GM19372 (cell line): Measurements from ENCODE around the gene CHTF18.
"Not testable (repeated sequence)": the region's sequence is repeated elsewhere in the genome, so short reads cannot be mapped to it uniquely, and the experiment has no call there.

ENCODE experiments used
- ATAC-seq: cut with Tn5 transposase; IDR thresholded peaks from one replicate; pipeline ENCODE4 v1.9.1; 2021; ENCODE audit warnings: mild to moderate bottlenecking, low read depth, moderate library complexity; ENCODE audit not compliant: unreplicated experiment

CHTF18 gene

DNA sequence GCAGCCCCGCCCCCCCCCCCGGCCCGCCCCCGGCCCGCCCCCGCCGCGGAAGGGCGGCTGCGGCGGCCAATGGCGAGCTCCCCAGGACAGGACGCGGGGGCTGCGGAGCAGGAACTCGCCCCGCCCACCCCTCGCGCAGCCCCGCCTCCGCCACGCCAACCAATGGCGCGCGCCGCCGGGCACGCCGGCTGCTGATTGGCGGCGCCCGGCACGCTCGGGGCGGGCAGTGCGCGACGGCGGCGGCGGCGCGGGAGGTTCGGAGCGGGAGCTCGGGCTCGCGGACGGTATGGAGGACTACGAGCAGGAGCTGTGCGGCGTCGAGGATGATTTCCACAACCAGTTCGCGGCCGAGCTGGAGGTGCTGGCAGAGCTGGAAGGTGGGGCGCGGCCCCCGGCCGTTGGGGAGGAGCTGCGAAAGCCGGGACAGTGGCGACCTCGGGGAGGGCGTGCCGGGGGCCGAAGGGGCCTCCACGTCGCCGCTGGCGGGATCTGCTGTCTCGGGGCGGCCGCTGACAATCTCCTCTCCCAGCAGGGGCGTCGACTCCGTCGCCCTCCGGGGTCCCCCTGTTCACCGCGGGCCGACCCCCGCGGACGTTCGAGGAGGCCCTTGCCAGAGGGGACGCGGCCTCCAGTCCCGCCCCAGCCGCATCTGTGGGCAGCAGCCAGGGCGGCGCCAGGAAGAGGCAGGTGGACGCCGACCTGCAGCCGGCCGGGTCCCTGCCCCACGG is at the start of gene CHTF18:
Gene CHTF18 (plus strand): TSS at position 222 of the 728 bp plus-strand sequence. CDS start 65 bp downstream, at position 287.
- ATAC-seq, result peak; percentile 76

DNA sequence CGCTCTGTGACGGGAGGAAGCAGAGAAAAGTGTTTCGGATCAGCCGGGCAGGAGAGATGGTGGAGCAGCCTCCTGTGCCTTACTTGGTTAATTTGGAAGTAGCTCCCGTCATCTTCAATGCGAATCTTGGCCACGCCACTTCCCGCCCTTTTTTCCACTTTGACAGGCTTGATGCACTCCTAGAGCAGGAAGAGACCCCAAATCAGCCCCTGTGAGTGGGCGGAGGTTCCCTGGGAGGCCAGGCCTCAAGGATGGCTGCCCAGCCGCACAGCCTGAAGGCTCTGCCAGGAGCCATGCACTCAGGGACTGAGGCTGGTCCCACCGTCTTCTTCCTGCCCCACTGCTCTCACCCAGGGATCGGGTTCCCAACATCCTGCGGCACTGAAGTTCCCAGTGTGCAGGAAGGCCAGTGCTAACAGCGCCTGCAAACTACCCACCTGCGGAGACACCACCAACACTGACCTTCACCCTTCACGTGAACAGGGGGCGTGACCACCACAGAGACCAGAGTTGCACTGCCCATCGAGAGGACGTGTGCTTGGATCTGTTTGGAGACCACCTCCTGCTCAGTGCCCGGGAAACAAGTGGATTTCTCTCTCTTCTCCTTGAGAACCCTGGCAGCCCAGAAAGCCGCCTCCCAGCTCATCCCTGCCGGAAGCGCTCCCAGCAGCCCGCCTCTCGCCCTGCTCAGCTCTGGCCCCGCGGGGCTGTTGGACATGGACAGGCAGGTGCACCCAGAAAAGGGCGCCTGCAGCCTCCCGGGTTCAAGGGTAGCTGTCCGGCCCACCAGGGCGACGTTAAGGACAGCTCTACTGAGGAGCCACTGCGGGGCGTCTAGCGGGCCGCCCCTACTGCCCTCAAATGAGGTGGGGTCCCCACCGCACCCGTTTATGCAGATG is 48.6 kb upstream of the CHTF18 start:
- no peak for ATAC-seq

DNA sequence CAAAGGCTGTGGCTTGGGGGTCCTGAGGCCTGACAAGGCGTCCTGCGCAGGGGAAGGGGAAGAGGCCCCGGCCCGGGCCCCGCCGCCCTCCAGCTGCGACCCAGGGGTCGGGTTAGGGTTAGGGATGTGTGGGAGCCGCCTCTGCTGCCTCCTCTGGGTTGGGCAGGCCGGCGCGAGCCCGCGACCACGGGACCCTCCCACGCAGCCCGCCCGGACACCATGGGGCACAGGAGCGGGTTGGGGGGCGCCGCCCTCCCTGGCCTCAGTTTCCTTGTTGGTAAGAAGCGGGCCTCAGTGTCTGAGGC is 48.0 kb upstream of the CHTF18 start:
- ATAC-seq, result peak; percentile 5

DNA sequence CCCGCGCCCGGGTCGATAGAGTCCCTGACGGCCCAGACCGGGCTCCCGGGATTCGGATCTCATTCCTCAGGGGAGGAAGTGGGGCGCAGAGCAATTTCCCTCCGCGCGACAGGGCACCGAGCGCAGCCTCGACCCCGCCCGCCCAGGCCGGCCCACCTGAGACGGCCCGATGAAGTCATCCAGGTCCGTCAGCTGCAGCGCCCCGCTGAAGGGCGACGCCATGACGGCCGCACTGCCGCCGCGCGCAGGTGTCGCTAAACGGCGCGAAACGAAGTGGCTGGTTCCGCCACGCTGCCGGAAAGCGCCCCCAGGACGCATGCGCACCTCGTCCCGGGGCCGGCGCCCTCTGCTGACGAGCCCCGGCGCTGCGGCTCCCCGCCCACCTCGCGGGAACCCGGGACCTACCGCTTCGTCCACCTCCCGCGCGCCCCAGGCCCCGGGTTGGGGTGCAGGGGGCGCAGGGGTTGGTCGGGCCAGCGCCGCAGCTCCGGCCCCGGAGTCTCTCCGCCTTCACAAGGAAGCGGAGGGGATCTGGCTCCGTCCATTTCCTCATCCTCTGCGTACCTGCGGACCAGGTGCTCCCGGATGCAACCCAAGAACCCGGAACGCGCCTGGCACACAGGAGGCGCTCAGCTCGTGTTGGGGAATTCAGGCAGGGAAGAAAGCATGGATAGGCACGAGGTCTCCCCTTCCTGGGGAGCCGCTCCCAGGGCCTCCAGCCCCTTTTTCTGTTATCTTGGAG is 47.5 kb upstream of the CHTF18 start, which contains the start of gene CIAO3:
Gene CIAO3 (minus strand): TSS at position 234 of the 742 bp plus-strand sequence. CDS start 12 bp downstream, at position 222.
- ATAC-seq, result peak; percentile 77

DNA sequence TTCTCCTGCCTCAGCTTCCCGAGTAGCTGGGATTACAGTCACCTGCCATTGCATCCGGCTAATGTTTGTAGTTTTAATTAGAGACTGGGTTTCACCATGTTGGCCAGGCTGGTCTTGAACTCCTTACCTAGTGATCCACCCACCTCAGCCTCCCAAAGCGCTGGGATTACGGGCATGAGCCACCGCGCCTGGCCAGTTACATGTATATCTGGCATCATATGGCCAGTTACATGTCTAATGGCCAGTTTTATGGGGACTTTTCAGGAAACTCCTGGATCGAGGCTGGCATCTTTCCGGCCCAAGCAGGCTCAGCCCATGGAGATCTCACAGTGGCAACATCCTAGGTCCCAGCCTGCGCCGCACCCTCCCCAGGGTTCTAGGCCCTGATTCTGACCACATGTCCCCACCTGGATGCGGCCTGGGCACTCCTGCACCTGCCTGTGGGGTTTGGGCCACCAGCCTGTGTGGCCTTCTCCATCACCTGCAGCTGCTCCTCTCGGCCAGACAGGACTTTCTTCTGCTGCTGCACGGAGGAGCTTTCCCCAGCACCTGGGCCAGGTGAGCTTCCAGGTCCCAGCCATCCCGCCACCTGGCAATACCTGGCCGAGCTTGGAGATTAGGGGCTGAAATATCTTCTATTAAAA is 46.3 kb upstream of the CHTF18 start:
- ATAC-seq, result no peak

DNA sequence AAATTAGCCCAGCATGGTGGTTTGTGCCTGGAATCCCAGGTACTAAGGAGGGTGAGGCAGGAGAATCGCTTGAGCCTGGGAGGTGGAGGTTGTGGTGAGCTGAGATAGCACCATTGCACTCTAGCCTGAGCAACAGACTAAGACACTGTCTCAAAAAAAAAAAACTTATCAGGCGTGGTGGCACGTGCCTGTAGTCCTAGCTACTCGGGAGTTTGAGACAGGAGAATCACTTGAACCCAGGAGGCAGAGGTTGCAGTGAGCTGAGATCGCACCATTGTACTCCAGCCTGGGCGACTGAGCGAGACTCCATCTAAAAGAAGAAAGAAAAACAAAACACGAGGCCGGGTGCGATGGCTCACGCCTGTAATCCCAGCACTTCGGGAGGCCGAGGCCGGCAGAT is 45.5 kb upstream of the CHTF18 start:
- ATAC-seq, result not testable (repeated sequence)

DNA sequence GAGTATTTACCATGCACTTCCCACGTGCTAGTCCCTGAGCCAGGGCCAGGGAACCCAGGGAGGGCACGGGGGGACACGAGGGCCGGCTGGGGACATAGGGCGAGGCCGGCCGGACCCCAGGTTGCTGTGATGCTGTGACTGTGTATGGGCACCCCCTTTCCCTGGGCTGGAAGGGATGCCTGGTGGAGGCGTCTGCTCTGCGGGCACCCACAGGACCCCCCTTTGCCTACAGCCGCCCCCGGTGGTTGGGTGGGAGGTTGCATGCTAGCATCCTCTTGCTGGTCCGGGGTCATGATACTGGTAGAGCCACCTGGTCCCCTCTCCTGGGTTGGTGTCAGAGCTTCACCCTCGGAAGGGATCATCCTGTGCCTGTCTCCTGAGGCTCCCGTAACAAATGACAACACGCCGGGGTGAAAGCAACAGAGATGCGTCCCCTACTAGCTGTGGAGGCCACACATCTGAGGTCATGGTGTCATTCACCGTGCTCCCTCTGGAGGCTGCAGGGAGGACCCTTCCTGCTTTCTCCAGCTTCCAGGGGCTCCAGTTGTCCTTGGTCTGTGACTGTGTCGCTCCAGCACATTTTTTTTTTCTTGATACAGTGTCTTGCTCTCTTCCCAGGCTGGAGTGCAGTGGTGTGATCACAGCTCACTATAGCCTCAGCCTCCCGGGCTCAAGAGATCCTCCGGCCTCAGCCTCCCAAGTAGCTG is 44.5 kb upstream of the CHTF18 start:
- ATAC-seq, result no peak

DNA sequence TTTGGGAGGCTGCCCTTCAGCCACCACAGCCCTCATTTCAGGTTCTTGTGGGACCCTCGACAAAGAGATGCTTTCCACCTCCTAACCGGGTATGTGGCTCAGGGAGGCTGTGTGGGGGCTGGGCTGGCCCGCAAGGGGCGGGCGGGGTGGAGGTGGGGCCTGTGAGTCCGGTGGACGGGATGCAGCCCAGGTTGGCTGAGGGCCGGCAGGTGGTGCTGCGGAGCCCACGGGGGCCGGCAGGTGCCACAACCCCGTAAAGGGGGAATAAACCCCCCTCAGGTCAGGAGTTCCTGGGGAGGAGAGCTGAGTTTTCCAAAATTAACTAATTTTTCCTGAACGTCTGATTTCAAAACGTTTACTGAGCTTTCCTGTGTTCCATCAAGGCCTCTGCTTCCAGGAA is 42.7 kb upstream of the CHTF18 start:
- ATAC-seq, result no peak

DNA sequence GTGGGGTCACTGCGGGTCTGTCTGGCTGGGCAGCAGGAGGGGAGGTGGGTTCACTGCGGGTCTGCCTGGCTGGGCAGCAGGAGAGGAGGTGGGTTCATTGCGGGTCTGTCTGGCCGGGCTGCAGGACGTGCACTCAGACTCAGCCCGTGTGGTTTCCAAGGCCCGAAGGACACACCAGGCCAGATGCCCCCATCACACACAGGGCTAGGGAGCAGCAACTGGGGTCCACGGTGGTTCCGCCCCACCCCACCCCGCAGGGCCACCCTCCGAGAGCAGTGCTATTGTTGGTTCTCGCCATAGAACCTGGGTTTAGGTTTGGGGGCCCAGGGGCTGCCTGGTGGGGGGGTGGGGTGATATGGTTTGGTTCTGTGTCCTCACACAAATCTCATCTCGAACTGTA is 41.8 kb upstream of the CHTF18 start:
- ATAC-seq, result no peak

DNA sequence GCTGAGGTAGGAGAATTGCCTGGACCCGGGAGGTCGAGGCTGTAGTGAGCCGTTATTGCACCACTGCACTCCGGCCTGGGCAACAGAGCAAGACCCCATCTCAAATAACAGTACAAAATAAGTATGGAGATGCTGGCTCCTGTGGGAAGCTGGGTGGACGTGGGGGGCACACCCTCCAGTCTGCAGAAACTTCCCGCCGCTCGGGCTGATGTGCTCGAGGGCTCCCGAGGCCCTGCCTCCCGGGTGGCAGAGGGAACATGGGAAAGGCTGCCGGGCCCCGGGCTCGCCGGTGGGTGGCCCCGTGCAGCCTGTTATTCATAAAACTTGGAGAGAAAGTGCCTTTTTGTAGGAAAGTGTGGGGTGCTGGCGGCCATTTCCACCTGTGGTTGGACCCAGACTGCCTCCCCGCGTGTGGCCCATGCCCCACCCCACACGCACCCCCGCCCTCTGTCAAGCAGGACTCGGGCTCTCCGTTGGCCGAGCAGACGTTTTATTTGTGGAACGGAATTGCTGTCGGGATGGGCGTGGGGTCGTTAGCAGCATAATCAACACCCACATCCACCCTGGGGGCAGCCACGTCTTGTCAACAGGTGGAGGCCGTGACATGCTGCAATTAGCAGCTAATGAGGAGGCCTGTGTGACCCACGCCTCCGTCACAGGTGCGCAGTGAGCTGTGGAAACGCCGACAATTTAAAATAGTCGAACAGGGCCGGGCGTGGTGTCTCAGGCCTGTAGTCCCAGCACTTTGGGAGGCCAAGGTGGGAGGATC is 40.3 kb upstream of the CHTF18 start:
- no peak for ATAC-seq

DNA sequence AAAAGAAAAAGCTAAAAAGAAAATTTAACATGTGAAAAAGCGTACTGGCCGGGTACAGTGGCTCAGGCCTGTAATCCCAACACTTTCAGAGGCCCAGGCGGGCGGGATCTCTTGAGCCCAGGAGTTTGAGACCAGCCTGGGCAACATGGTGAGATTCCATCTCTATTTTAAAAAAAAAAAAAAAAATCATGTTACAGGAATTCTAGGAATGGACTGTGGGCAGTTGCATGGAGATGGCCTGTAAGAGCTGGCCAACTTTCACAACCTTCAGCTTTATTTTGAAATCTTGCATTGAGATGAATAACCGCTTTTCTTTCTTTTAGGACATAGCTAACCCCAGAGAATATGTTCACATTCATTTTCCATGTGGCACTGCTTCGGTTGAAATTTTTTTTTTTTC is 39.4 kb upstream of the CHTF18 start:
- ATAC-seq, result no peak

DNA sequence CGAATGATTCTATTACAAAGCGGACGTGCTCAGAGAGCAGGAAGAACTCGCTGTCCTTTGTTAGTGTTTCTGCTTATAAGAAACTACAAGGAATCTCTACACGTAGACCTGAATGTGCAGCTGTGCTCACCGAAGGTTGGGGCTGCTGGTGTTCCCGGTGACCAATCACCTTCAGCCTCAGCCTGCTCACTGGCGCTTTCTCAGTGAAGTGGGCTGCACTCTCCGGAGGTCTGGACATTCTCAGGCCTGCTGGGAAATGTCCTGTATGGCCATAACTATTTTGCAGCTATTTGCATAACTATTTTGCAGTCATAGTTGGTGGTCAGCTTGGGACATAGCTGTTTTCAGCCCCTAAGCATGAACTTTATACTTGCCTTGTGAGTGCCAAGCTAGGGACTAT is 37.9 kb upstream of the CHTF18 start:
- no peak for ATAC-seq

DNA sequence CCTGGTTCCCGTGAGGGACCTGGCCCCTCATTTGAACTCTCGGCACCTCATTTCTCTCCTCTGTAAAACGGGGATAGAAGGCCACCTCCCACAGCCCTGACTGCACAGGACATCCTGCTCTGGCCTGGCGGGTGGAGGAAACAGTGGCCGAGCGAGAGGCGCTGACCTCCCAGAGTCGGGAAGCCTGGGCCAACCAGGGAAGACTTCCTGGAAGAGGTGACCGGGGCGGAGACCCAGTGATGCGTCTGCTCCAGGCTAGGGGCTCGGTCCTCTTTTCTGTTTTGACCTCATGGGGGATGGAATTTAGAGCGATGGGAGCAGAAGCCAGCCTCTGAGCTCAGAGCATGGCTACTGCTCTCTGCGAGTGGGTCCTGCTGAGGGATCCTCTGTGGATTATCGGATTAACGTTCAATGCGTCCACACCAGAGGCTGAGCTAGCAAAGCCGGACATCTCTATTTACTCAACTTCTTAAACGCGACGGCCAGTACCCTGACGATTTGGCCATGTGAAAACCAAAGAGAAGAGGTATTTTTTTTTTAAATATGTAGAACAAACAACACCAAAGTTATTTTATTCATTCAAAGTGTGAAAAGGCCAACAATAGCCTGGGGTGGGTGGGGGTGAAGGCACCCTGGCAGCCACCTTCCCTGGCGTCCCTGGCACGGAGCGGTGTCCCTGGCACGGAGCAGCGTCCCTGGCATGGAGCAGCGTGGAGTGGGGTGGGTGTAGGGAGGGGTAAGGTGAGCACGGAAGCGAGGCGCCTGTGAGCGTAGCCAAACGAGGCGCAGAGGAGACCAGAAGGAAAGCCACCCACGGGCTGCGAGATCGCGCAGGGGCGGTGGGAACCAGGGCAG is 37.0 kb upstream of the CHTF18 start:
- no peak for ATAC-seq

DNA sequence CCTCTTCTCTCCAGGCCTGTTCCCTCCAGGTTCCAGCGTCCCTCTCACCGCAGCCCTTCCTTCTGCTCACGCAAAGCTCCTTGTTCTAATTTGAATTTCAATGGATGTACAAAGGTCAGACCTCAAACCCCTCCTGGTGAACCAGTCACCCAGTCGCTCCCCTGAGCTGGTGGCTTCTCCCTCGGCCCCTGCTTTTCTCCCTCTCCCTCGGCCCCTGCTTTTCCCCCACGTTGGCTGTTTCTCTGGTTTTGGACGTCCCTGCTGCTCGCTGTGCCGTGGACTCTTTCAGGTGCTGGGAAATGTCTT is 36.5 kb upstream of the CHTF18 start:
- no peak for ATAC-seq

DNA sequence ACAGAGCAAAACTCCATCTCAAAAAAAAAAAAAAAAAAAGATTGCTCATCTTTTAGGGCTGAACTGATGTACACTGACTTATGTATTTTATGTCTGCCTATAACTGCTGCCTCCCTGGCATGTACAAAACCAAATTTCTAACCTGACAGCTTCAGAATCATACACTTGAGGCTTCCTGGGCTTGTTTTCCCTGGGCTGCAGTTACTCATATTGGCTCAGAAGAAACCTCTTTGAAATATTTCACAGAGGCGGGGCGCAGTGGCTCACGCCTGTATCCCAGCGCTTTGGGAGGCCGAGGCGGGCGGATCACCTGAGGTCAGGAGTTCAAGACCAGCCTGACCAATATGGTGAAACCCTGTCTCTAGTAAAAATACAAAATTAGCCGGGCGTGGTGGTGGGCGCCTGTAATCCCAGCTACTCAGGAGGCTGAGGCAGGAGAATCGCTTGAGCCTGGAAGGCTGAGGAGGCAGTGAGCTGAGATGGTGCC is 34.3 kb upstream of the CHTF18 start:
- ATAC-seq, result not testable (repeated sequence)

DNA sequence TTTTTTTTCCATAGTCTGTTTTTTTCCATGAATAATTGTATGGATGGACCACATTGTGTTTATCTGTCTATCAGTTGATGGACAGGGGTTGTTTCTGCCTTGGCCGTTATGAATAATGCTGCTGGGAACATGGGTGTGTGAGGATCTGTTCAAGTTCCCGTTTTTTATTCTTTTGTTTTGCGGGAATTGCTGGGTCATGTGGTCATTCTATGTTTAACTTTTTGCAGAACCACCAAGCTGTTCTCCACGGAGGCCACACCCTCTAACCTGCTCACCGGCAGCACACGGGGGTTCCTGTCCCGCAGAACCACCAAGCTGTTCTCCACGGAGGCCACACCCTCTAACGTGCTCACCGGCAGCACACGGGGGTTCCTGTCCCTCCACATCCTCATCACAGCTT is 33.8 kb upstream of the CHTF18 start:
- no peak for ATAC-seq

DNA sequence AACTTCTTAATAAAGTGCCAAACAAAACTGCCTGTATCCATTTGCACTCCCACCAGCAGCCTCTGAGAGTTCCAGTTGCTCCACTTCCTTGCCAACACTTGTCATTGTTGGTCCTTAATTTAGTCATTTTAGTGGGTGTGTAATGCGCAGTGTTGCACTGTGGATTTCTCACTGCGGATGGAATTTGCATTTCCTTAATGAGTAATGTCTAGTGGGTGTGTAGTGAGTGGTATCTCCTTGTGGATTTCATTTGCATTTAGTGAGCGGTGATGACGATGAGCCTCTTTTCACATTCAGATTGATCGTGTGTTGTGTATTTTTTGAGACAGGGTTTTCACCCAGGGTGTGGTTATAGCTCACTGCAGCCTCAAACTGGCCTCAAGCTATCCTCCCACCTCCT is 32.0 kb upstream of the CHTF18 start:
- ATAC-seq, result no peak

DNA sequence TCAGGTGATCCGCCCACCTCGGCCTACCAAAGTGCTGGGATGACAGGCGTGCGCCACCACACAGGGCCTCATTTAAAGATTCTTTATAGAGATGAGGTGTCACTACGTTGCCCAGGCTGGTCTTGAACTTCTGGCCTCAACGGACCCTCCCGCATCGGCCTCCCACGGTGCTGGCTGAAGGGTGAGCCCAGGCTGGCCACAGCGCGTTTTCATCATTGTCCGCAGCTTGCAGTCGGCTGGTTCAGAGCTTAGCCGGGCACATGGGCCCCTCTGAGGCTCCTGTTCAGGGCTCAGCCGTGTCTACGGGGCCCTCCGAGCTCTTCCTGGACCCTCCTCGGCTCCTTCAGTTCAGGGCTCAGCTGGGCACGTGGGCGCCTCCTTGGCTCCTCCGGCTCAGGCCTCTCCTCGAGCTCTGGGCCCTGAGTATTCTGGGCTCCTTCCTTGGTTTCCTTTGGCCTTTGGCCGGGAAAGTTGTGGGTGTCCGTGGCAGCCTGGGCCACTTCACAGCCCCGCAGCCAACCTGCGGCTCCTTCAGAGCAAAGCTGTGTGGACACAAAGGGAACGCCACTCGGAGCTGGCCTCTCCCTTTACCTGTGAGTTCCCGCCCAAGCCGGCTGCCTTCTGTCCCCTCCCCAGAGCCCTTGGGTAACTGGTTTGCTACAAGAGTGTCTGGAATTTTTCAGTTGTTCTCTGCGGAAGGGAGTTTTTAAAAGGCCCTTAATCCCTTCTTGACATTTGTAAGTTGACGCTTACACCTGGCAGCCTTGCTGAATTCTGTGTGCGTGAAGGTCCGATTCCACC is 29.1 kb upstream of the CHTF18 start:
- no peak for ATAC-seq
